Transverse colon (tissue), 4 donors: ENCODE measurements around the gene CD72. TPM values are rescaled to one million over a fixed set of nuclear protein-coding genes. Genes with fewer than 3 reads are reported as not detected.

ENCODE experiments used
- DNase-seq: peaks from one replicate; pipeline ENCODE4 v3.0.0-alpha.2; 2019
- H3K27ac ChIP-seq, 4 donors: fragments of 200-600 bp; sonication (generic); 2 replicates each; pipeline ENCODE4 v1.5.1; 2016 to 2018; ENCODE audit warnings: inconsistent platforms in 4 of 4
- H3K27me3 ChIP-seq: fragments of 200-600 bp; sonication (generic); 2 replicates; pipeline ENCODE4 v1.5.1; 2017; ENCODE audit warnings: inconsistent platforms
- H3K36me3 ChIP-seq, 4 donors: fragments of 200-600 bp; sonication (generic); 2 replicates each; pipeline ENCODE4 v1.5.1; 2017 to 2019; ENCODE audit warnings: inconsistent platforms in 4 of 4
- H3K4me1 ChIP-seq, 4 donors: fragments of 200-600 bp; sonication (generic); 2 replicates each; pipeline ENCODE4 v1.5.1; 2017 to 2020; ENCODE audit warnings: inconsistent platforms in 4 of 4
- H3K4me3 ChIP-seq, 4 donors: fragments of 200-600 bp; sonication (generic); 1 replicate in 1 of 4; 2 replicates in 3 of 4; pipeline versions ENCODE4 v1.5.1 to v1.6.1; 2017 to 2019; ENCODE audit warnings: inconsistent platforms in 4 of 4
- H3K9me3 ChIP-seq, 2 donors: fragments of 200-600 bp; sonication (generic); 2 replicates each; pipeline ENCODE4 v1.5.1; 2017 to 2019; ENCODE audit warnings: inconsistent platforms in 2 of 2
- EP300 ChIP-seq: sonication (generic); formaldehyde crosslinking; IDR thresholded peaks from one replicate; pipeline ENCODE4 v1.6.1; 2017; ENCODE audit warnings: antibody characterized with exemption, low read depth
- POLR2A ChIP-seq: fragments of 450-650 bp; IDR thresholded peaks from one replicate; pipeline ENCODE4 v1.6.1; 2016; ENCODE audit warnings: antibody characterized with exemption, mild to moderate bottlenecking, moderate library complexity
- POLR2AphosphoS5 ChIP-seq, 3 donors: sonication (generic); formaldehyde crosslinking; IDR thresholded peaks; one replicate each; pipeline ENCODE4 v1.6.1; 2016; ENCODE audit warnings: antibody characterized with exemption in 3 of 3
- WGBS, 2 donors: methylation state at CpG; one replicate each; pipeline ENCODE4 v1.1.5; 2018; ENCODE audit warnings: low coverage in 1 of 2; 5-methylcytosine and 5-hydroxymethylcytosine counted together
- in situ Hi-C, 4 donors: fragments of 200-750 bp; cut with MboI; loops; one replicate each; pipeline versions ENCODE4 v1.15.0 to v1.15.1; 2017; ENCODE audit warnings: low sequenced_read_pairs in 3 of 4, low pct_ligation_motif_present in 1 of 4, low pct_unique_long_range_greater_than_20kb in 1 of 4
- intact Hi-C: fragments of 100-400 bp; cut with DNase I; formaldehyde crosslinking; loops from one replicate; pipeline ENCODE4 v1.15.1; 2023; ENCODE audit warnings: low total_unique reads
- total RNA-seq, 4 donors: library from RNA; depleted of rRNA; stranded (reverse); fragments of >200 nt; gene quantifications; one replicate each; pipeline ENCODE4 v1.1.0, GENCODE V29; 2016
- TF ChIP-seq, protein P1 (sequence below), 5 experiments: fragments of 200-600 bp in 3 of 5; fragments of 450-650 bp in 2 of 5; sonication (generic) in 3 of 5; IDR thresholded peaks; 1 replicate in 2 of 5; 2 replicates in 3 of 5; pipeline ENCODE4 v1.5.1; 2016 to 2017; ENCODE audit warnings: antibody characterized with exemption in 5 of 5, inconsistent platforms in 3 of 5, mild to moderate bottlenecking in 2 of 5, moderate library complexity in 1 of 5

CD72 gene
- total RNA-seq, 4 donors from 2014 or later: 3.0 to 21.9 (median 10.9) TPM

DNA sequence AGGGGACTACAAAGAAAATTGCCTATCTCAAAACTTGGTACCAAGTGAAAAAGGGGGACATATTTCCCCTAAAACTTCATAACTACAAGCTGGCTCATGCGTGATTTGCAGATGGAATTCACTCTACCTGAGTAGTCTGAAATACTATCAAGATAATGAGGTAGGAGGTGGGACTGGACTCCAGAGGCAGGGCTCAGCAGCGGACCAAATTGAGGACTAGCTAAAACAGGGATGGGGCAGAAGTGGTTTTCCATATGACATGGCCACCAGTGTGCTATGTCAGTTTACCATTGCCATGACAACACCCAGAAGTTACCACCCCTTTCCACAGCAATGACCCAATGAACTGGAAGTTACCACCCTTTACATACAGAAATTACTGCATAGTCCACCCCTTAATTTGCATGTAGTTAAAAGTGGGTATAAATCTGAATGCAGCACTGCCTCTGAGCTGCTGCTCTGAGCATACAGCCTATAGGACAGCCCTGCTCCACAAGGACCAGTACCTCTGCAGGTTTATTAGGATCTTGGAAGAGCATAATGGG is 43.6 kb downstream of the CD72 start:
- WGBS, 2 donors: 80 to 100% methylated on average over 1 to 2 of the region's 2 CpGs
- intact Hi-C loops: no loop called here

DNA sequence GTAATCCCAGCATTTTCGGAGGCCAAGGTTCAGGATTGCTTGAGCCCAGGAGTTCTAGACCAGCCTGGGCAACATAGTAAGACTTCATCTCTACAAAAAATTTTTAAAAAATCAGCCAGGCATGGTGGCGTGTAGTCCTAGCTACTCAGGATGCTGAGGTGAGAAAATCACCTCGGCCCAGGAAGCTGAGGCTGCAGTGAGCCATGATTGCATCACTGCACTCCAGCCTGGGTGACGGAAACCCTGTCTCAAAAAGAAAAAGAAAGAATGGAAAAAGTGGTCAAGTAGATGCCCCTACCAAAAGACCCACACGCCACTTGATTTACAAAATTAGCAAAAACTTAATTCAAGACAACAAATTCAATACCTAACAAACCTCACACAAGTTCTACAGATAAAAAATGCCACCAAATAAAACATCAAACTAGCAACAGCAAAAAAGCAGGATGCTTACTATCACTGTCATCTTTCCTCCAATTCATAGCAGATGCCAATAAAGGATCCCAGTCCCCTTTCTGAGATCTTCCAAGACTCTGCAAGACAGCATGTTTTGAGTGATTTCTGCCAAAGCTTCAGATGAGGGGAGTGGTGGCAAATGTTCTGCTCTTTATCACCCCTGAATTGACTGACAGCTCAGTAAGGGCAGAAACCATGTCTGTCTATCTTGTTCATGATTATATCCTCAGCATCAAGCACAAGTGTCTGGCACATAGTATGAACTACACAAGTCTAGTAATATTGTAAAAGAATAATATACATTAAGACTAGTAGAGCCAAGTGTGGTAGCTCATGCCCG is 47.3 kb downstream of the CD72 start:
- intact Hi-C loops: no loop called here
- no peak for DNase-seq
- Histone ChIP-seq H3K36me3 (no peaks in the 10 kb centered on the region), H3K4me1 (no peaks in the 10 kb centered on the region), H3K4me3 (no peak overlapping the region), H3K9me3 (no peaks in the 10 kb centered on the region), H3K27ac (no peak overlapping the region), H3K27me3 (no peaks in the 10 kb centered on the region)
- WGBS, 2 donors: 77 to 90% methylated on average over 4 to 6 of the region's 6 CpGs
- TF ChIP-seq, protein P1, sequence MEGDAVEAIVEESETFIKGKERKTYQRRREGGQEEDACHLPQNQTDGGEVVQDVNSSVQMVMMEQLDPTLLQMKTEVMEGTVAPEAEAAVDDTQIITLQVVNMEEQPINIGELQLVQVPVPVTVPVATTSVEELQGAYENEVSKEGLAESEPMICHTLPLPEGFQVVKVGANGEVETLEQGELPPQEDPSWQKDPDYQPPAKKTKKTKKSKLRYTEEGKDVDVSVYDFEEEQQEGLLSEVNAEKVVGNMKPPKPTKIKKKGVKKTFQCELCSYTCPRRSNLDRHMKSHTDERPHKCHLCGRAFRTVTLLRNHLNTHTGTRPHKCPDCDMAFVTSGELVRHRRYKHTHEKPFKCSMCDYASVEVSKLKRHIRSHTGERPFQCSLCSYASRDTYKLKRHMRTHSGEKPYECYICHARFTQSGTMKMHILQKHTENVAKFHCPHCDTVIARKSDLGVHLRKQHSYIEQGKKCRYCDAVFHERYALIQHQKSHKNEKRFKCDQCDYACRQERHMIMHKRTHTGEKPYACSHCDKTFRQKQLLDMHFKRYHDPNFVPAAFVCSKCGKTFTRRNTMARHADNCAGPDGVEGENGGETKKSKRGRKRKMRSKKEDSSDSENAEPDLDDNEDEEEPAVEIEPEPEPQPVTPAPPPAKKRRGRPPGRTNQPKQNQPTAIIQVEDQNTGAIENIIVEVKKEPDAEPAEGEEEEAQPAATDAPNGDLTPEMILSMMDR (IDR thresholded peaks at IDR 0.05): no peak
- TF ChIP-seq POLR2AphosphoS5 (IDR thresholded peaks at IDR 0.05) (no peak), POLR2A (no peak), EP300 (no peak)
- in situ Hi-C loops: loop anchor here in 1 of 4 donors (25.0 kb wide), 1 partner anchor 459 kb away; the partner anchor contains the start of genes ATOSB and STOML2

More for the DNA sequence above, 43.6 kb downstream of the CD72 start:
- DNase-seq: no peak
- in situ Hi-C loops: loop anchor here in 1 of 4 donors (25.0 kb wide), 1 partner anchor 462 kb away; the partner anchor contains the start of genes ATOSB and STOML2
- Histone ChIP-seq H3K27me3 (no peaks in the 10 kb centered on the region), H3K27ac (no peak overlapping the region), H3K36me3 (no peaks in the 10 kb centered on the region), H3K4me1 (no peaks in the 10 kb centered on the region), H3K4me3 (no peak overlapping the region), H3K9me3 (peaks cover 2 to 3% of the 10 kb centered on the region in 2 donors)
- TF ChIP-seq POLR2A: no peak
- no peak for TF ChIP-seq POLR2AphosphoS5 (IDR thresholded peaks at IDR 0.05)

DNA sequence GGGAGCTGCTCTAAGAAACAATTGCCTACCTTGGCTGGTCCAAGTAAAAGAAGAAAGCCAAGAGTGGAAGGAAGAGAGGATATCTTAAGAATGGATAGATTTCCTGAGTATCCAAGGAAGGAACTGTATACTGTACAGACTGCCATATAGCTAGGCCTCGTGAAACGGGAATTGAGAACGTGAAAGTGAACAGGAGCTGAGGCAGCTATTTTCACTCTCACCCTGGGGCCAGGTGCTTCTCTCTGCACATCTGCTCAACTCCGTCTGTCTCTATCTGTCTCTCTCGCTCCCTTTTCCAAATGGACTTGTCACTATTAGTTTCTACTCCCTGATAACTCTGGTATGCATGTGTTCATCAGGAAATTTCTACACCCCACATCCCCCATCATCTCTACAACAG is 49.0 kb downstream of the CD72 start:
- in situ Hi-C loops: loop anchor here in 1 of 4 donors (25.0 kb wide), 1 partner anchor 457 kb away; the partner anchor contains the start of genes ATOSB and STOML2

DNA sequence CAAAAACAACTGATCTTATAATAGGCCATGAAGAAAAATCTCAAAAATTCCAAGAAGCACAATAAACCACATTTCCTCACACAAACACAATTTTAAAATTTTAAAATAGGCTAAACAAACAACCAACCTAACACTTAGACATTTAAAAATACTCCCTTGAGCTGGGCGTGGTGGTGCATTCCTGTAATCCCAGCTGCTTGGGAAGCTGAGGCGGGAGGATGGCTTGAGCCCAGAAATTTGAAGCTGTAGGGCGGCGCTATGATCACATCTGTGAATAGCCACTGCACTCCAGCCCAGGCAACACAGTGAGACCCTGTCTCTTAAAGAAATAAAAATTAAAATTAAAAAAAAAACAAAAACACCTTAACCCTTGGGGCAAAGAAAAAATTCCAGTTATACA is 50.0 kb downstream of the CD72 start:
- H3K9me3 ChIP-seq: no peaks in the 10 kb centered on the region
- H3K27ac ChIP-seq: no peak overlapping the region
- intact Hi-C loops (no loop called here), in situ Hi-C loops (loop anchor here in 1 of 4 donors (25.0 kb wide), 1 partner anchor 456 kb away; the partner anchor contains the start of genes ATOSB and STOML2)
- no peaks in the 10 kb centered on the region for H3K36me3 ChIP-seq
- no peak overlapping the region for H3K4me3 ChIP-seq
- no peak for DNase-seq
- TF ChIP-seq EP300 (no peak), POLR2A (no peak), POLR2AphosphoS5 (IDR thresholded peaks at IDR 0.05) (no peak)
- TF ChIP-seq, protein P1 (IDR thresholded peaks at IDR 0.05): no peak
- H3K27me3 ChIP-seq: no peaks in the 10 kb centered on the region
- 89 to 93% methylated on average over 4 of the region's 4 CpGs for WGBS, 2 donors
- peaks cover 0 to 12% (median 8%) of the 10 kb centered on the region in 4 donors for H3K4me1 ChIP-seq

More for the DNA sequence above, 49.0 kb downstream of the CD72 start:
- H3K27me3 ChIP-seq: no peaks in the 10 kb centered on the region
- TF ChIP-seq EP300 (no peak), POLR2AphosphoS5 (IDR thresholded peaks at IDR 0.05) (no peak), POLR2A (no peak)
- TF ChIP-seq, protein P1 (IDR thresholded peaks at IDR 0.05): no peak
- H3K27ac ChIP-seq: no peak overlapping the region
- no peaks in the 10 kb centered on the region for H3K9me3 ChIP-seq
- DNase-seq: no peak
- peaks cover 0 to 2% (median 0%) of the 10 kb centered on the region in 4 donors for H3K4me1 ChIP-seq
- WGBS, 2 donors: 76 to 87% methylated on average over 5 of the region's 5 CpGs
- H3K4me3 ChIP-seq: no peak overlapping the region
- intact Hi-C loops: no loop called here
- no peaks in the 10 kb centered on the region for H3K36me3 ChIP-seq
